Progenitor cell of endocrine pancreas (in vitro differentiated cells): ENCODE results near the gene ICAM1. TPM values are rescaled to one million over a fixed set of nuclear protein-coding genes. Genes with fewer than 3 reads are reported as not detected.
A peak's percentile ranks its signal among the peaks of the same experiment; 100 is the strongest.
"Not testable (repeated sequence)": the region's sequence is repeated elsewhere in the genome, so short reads cannot be mapped to it uniquely, and the experiment has no call there.

Experiments used
- DNase-seq: peaks from one replicate; pipeline ENCODE4 v3.0.0; 2021; ENCODE audit warnings: low spot score; ENCODE audit not compliant: unreplicated experiment
- H3K27ac Mint-ChIP-seq: 2 replicates; pipeline ENCODE4 v1.8.0; 2021; ENCODE audit warnings: mild to moderate bottlenecking, moderate library complexity, mixed read lengths
- H3K27me3 Mint-ChIP-seq: 2 replicates; pipeline ENCODE4 v1.8.0; 2021; ENCODE audit warnings: mixed read lengths
- H3K36me3 Mint-ChIP-seq: 2 replicates; pipeline ENCODE4 v1.8.0; 2022; ENCODE audit warnings: mixed read lengths; ENCODE audit not compliant: insufficient read depth
- H3K4me1 Mint-ChIP-seq: 2 replicates; pipeline ENCODE4 v1.8.0; 2021; ENCODE audit warnings: low read depth, mixed read lengths
- H3K4me3 Mint-ChIP-seq: 2 replicates; pipeline ENCODE4 v1.8.0; 2021; ENCODE audit warnings: low read depth, mild to moderate bottlenecking, moderate library complexity, mixed read lengths
- H3K9me3 Mint-ChIP-seq: 2 replicates; pipeline ENCODE4 v1.8.0; 2021; ENCODE audit warnings: low read depth, mixed read lengths
- total RNA-seq: library from RNA; stranded (reverse); gene quantifications from 2 replicates; pipeline ENCODE4 v1.2.1, GENCODE V29; 2021
- TF ChIP-seq, protein P1 (sequence below): fragments of 200-600 bp; sonication (generic); IDR thresholded peaks from one replicate; pipeline ENCODE4 v1.5.0; 2021; ENCODE audit warnings: antibody characterized with exemption, mild to moderate bottlenecking; ENCODE audit not compliant: unreplicated experiment

ICAM1 gene
- total RNA-seq, 1 donor from 2014 or later = 0.17 TPM

DNA sequence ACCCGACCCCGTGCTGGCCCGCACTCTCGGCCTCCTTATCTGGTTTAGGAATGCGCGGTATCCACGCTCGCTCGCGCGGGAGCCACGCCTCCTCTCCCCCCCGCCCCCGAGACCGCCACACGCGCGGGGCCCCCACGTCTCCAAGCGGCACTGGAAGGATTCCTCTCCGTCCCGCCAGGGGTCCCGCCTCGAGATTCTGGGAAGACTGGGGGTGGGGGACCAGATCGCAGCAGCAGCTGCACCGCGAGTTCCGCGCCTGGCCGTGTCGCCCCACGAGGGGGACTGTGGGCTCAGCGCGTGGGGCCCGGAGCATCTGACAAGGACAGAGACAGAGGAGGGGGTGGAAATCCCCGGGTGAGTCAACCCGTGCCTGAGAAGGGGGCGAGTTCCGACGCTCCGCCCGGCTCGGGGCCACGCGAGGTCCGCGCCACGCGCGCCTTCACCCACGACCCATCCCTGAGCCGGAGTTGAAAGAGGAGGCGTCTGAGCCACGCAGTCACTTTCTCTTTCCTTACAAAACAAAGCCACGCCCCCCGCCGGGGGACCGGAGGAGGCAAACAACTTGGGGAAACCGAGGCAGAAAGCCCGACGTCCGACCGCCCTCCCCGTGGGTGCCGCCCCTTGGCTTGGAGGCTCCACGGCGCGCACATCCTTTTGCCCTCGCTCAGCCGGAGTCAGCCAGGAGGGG lies 40.6 kb upstream of the ICAM1 start:
- Mint-ChIP-seq H3K27me3 (no peaks in the 10 kb centered on the region), H3K27ac (peak overlapping the region; percentile 95), H3K4me1 (peaks cover 5% of the 10 kb centered on the region), H3K4me3 (peak overlapping the region; percentile 80), H3K9me3 (no peaks in the 10 kb centered on the region), H3K36me3 (no peaks in the 10 kb centered on the region)
- TF ChIP-seq, protein P1, sequence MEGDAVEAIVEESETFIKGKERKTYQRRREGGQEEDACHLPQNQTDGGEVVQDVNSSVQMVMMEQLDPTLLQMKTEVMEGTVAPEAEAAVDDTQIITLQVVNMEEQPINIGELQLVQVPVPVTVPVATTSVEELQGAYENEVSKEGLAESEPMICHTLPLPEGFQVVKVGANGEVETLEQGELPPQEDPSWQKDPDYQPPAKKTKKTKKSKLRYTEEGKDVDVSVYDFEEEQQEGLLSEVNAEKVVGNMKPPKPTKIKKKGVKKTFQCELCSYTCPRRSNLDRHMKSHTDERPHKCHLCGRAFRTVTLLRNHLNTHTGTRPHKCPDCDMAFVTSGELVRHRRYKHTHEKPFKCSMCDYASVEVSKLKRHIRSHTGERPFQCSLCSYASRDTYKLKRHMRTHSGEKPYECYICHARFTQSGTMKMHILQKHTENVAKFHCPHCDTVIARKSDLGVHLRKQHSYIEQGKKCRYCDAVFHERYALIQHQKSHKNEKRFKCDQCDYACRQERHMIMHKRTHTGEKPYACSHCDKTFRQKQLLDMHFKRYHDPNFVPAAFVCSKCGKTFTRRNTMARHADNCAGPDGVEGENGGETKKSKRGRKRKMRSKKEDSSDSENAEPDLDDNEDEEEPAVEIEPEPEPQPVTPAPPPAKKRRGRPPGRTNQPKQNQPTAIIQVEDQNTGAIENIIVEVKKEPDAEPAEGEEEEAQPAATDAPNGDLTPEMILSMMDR = peak; percentile 7
- DNase-seq = peak; percentile 63

DNA sequence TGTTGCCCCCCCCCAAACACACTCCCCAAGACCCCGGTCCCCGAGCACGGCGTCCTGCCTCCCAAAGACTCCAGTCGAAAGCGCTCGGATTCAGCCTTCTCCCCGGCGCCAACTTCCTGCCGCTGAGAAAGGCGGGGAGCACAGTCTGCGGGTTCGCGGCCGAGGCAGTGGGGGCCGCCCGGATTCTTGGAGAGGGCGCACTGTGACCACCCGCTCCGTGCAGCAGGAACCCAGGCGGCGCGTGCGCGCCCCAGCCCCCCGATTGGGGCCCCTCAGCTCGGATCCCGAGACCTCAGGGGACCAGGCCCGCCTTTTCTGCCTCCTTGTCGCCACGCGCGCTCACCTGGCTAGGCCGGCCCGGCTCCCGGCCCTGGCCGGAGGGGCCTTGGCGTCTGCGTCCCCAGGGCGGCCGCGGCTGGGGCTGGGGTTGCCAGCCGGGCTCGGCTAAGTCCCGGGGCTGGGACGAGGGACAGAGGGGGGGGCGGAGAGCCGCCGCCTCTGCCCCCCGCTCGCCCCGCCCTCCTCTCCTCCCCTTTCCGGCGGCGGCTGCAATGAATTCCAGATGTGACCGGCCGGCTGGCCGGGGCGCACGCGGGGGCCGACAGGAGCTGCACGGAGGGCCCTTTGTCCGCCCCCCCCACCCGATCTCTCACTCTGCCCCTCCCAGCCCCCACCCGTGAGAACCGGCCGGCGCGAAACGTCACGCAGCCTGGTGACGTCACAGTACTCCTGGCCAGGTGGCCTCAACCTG lies 39.9 kb upstream of the ICAM1 start, which contains the start of gene S1PR2:
S1PR2 (minus strand) TSS at position 471 of the 751 bp plus-strand sequence. CDS start 6,426 bp downstream, outside the sequence.
- H3K9me3 Mint-ChIP-seq = no peaks in the 10 kb centered on the region
- H3K4me1 Mint-ChIP-seq = peaks cover 5% of the 10 kb centered on the region
- H3K36me3 Mint-ChIP-seq = no peaks in the 10 kb centered on the region
- TF ChIP-seq, protein P1 = no peak
- H3K27me3 Mint-ChIP-seq = no peaks in the 10 kb centered on the region
- H3K27ac Mint-ChIP-seq = peak within 1 kb of the TSS; percentile 95
- peak; percentile 89 for DNase-seq
- H3K4me3 Mint-ChIP-seq = peak within 1 kb of the TSS; percentile 80

DNA sequence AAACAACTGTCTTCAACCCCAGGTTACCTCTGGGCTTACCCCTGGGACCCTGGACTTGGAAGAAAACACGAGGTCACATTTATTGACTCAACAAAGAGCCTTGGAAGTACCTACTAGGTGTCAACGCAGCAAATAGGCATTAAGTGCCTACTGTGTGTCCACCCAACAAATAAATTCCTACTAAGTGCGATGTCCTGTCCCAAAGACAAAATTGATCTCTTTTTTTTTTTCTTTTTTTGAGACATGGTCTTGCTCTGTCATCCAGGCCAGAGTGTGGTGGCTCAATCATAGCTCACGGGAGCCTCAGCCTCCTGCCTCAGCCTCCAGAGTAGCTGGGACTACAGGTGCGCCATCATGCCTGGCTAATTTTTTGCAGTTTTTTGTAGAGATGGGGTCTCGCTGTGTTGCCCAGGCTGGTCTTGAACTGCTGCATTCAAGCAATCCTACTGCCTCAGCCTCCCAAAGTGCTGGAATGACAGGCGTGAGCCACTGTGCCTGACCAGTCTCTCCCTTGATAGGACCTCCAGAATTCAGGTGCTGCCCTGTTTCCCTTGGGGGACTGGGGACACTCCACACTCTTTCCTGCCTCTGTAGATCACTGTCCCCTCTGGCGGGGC lies 39.2 kb upstream of the ICAM1 start:
- DNase-seq = no peak
- TF ChIP-seq, protein P1 = no peak
- peak overlapping the region; percentile 94 for H3K27ac Mint-ChIP-seq

DNA sequence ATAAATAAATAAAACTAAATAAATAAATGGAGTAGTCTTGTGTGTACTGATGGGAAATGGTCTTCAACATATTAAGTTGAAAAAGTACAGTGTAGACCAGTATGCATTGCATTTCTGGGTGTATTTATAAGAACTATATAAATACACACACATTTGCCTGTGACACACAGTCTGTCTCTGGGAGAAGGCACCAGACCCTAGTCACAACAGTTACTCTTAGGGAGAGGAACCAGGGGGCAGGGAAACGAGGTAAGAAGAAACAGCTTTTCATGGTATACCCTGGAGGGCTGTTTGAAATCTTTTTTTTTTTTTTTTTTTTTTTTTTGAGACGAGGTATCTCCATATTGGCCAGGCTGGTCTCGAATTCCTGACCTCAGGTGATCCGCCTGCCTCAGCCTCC lies 37.0 kb upstream of the ICAM1 start:
- TF ChIP-seq, protein P1 = no peak
- peaks cover 7% of the 10 kb centered on the region for H3K4me1 Mint-ChIP-seq
- no peak for DNase-seq
- no peak overlapping the region for H3K27ac Mint-ChIP-seq
- no peak overlapping the region for H3K4me3 Mint-ChIP-seq
- H3K27me3 Mint-ChIP-seq = no peaks in the 10 kb centered on the region
- H3K36me3 Mint-ChIP-seq = no peaks in the 10 kb centered on the region
- no peaks in the 10 kb centered on the region for H3K9me3 Mint-ChIP-seq

More for the DNA sequence above, 39.2 kb upstream of the ICAM1 start:
- Mint-ChIP-seq H3K27me3 (no peaks in the 10 kb centered on the region), H3K36me3 (no peaks in the 10 kb centered on the region), H3K4me1 (peaks cover 5% of the 10 kb centered on the region), H3K9me3 (no peaks in the 10 kb centered on the region), H3K4me3 (peak overlapping the region; percentile 80)

DNA sequence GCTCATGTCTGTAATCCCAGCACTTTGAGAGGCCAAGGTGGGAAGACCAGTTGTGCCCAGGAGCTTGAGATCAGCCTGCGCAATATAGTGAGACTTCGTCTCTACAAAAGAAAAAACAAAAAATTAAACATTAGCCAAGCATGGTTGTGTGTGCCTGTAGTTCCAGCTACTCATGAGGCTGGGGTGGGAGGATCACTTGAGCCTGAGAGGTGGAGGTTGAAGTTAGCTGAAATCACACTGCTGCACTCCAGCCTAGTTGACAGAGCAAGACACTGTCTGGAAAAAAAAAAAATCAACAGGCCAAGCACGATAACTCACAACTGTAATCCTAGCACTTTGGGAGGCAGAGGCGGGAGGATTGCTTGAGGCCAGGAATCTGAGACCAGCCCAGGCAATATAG lies 35.9 kb upstream of the ICAM1 start:
- H3K36me3 Mint-ChIP-seq = no peaks in the 10 kb centered on the region
- DNase-seq = no peak
- peak overlapping the region; percentile 67 for H3K27ac Mint-ChIP-seq
- TF ChIP-seq, protein P1 = no peak
- no peaks in the 10 kb centered on the region for H3K27me3 Mint-ChIP-seq
- peaks cover 2% of the 10 kb centered on the region for H3K4me1 Mint-ChIP-seq
- no peaks in the 10 kb centered on the region for H3K9me3 Mint-ChIP-seq
- no peak overlapping the region for H3K4me3 Mint-ChIP-seq

DNA sequence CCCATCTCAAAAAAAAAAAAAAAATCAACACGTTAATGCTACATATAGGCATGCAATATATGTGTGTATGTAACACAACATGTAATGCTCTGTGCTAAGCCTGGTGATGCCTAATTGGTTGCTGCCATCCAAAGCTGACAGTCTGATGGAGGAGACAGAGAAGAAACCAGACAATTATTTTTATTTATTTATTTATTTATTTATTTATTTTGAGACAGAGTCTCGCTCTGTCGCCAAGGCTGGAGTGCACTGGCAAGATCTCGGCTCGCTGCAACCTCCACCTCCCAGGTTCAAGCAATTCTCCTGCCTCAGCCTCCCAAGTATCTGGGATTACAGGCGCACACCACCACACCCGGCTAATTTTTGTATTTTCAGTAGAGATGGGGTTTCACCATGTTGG lies 35.5 kb upstream of the ICAM1 start:
- DNase-seq, H3K4me1 Mint-ChIP-seq, H3K27me3 Mint-ChIP-seq, H3K4me3 Mint-ChIP-seq, H3K27ac Mint-ChIP-seq, H3K36me3 Mint-ChIP-seq, H3K9me3 Mint-ChIP-seq: not testable (repeated sequence)
